Tongue (tissue), 2 donors: ENCODE results near the gene CARD6. TPM values are rescaled to one million over a fixed set of nuclear protein-coding genes. Genes with fewer than 3 reads are reported as not detected.
"Not testable (repeated sequence)": the region's sequence is repeated elsewhere in the genome, so short reads cannot be mapped to it uniquely, and the experiment has no call there.

Experiments used
- DNase-seq: peaks from one replicate; pipeline ENCODE4 v3.0.0-alpha.2; 2015
- total RNA-seq: library from RNA; depleted of rRNA; stranded (reverse); fragments of >200 nt; gene quantifications from one replicate; pipeline ENCODE4 v1.2.3, GENCODE V29; 2014

CARD6 gene
- total RNA-seq, 1 donor from 2014 or later: 3.1 TPM

GRCh38 chr5:40828690-40829661, 12.2 kb upstream of the CARD6 start:
- no peak for DNase-seq

GRCh38 chr5:40829748-40830533, 11.2 kb upstream of the CARD6 start:
- DNase-seq: no peak

- DNase-seq: no peak
These were observed 9.6 kb upstream of the CARD6 start for GRCh38 chr5:40831346-40832210.

GRCh38 chr5:40832345-40832744, 8.8 kb upstream of the CARD6 start:
- DNase-seq: no peak

- no peak for DNase-seq
These were observed 7.4 kb upstream of the CARD6 start for GRCh38 chr5:40833712-40834229.

GRCh38 chr5:40834391-40834848, 6.7 kb upstream of the CARD6 start:
- DNase-seq: no peak

GRCh38 chr5:40834849-40835787, 6.0 kb upstream of the CARD6 start, which contains the start of gene RPL37:
Gene RPL37 (minus strand): TSS chr5:40835222. CDS start chr5:40835185, 37 bp downstream.
- peak; percentile 99 for DNase-seq

DNA sequence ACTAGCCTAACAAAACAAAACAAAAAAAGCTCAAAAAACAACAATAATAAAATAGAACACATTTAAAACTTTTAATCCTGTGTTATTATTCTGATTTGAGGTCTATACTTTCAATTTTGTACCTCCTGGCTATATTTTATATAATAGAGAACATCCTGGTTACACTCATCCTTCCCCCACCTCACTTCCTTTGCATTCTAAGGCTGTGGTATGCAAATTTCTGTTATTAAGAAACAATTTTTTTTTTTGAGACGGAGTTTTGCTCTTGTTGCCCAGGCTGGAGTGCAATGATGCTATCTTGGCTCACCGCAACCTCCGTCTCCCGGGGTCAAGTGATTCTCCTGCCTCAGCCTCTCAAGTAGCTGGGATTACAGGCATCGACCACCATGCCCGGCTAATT, 3.1 kb upstream of the CARD6 start:
- DNase-seq: no peak

- DNase-seq: no peak
These were observed 1.2 kb downstream of the CARD6 start for GRCh38 chr5:40842351-40842750.

DNA sequence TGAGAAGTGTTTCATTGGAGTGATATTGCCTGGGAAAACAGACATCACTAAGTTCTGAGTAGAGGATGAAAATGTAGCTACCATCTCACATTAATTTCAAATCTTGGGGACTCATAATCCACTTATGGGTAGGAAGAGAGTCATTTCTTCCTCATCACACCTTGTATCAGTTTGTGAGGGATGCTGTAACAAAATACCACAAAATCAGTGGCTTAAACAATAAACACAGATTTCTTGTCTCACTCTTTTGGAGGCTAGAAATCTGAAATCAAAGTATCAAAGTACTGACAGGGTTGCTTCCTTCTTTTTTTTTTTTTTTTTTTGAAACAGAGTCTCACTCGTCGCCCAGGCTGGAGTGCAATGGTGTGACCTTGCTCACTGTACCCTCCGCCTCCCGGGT, 3.4 kb downstream of the CARD6 start:
- DNase-seq: no peak

- DNase-seq: no peak
These were observed 5.2 kb downstream of the CARD6 start for GRCh38 chr5:40846371-40846770.

DNA sequence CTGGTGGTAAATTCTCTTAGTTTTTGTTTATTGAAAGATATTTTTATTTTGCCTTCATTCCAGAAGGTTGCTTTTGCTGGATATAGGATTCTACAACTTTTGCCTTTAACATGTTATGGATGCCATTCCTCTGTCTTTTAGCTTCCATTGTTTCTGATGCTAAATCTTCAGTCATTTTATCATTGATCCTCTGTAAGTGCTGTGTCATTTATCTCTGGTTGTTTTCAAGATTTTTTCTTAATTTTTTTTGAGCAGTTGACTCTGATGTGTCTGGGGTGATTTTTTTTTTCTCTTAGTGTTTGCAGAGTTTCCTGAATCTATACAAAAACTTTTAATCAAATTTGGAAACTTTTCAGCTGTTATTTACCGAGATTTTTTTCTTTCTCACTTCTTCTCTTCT, 6.4 kb downstream of the CARD6 start:
- no peak for DNase-seq

- no peak for DNase-seq
These were observed 12.5 kb downstream of the CARD6 start for GRCh38 chr5:40853632-40854192.

- no peak for DNase-seq
These were observed 19.5 kb downstream of the CARD6 start for GRCh38 chr5:40860711-40861110.

GRCh38 chr5:40865004-40865403, 23.8 kb downstream of the CARD6 start:
- not testable (repeated sequence) for DNase-seq

DNA sequence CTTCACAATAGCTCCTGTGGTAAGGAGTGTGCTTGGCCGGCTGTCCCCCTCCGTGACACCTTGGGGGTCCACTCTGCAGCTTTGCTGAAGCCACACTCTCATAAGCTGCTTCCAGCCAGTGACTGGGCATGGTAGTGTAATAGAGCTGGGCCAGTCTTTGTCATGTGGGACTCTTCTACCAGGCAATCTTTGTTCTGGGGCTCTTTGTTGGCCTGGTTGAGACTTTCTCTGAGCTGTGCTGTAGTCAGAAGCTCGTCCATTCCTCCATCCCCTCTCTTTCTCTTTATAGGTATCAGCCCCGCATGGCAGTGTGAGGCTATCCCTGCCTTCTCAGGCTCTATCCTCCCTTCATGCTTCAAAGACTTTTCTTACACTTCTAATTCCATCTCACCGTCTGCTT, 25.7 kb downstream of the CARD6 start:
- DNase-seq: no peak

DNA sequence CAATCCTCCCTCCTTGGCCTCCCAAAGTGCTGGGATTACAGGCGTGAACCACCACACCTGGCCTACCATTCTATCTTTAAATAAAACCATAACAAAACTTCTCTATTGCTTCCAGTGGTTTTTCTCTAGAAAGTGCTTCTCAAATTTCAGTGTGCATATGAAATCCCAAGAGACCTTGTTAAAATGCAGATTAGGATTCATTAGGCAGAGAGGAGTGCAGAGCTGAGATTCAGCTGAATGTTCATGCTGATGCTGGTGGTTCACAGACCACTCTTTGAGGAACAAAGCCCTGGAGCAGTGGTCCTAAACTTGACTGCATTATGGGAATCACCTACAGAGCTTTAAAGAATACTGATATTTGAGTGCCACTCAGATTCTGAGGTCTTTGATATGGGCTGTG, 28.2 kb downstream of the CARD6 start:
- no peak for DNase-seq

- no peak for DNase-seq
These were observed 30.0 kb downstream of the CARD6 start for GRCh38 chr5:40871177-40871576.

DNA sequence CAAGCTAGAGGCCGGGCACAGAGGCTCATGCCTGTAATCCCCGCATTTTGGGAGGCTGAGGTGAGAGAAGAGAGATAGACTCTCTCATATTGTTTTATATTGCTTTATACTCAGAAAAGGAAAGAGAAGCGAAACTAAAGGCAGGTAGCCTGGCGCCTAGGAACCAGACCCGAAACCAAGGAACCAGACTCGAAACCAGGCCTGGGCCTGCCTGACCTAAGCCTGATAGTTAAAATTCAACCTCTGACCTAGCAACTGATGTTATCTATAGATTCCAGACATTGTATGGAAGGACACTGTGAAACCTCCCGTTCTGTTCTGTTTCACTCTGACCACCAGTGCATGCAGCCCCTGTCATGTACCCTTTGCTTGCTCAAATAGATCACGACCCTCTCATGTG, 31.1 kb downstream of the CARD6 start:
- not testable (repeated sequence) for DNase-seq

GRCh38 chr5:40873286-40873880, 32.2 kb downstream of the CARD6 start:
- no peak for DNase-seq
